MM.1S (cell line): ENCODE measurements around the gene SIRT2.

Experiments
- DNase-seq: peaks from one replicate; pipeline ENCODE4 v3.0.0-alpha.2; 2015
- H2AFZ ChIP-seq: fragments of 300-600 bp; sonication (generic); 2 replicates; pipeline ENCODE4 v1.6.0; 2016; ENCODE audit warnings: antibody characterized with exemption, low read length
- H3F3A ChIP-seq: fragments of 300-600 bp; sonication (generic); 2 replicates; pipeline ENCODE4 v1.6.1; 2016; ENCODE audit warnings: mild to moderate bottlenecking, antibody characterized with exemption, low read length, moderate library complexity, mixed read lengths; ENCODE audit not compliant: insufficient read depth
- H3K27ac ChIP-seq: fragments of 300-600 bp; sonication (generic); 2 replicates; pipeline ENCODE4 v1.5.1; 2016; ENCODE audit warnings: mild to moderate bottlenecking, low read length
- H3K27me3 ChIP-seq: fragments of 300-600 bp; sonication (generic); replicated peaks from 2 replicates; pipeline ENCODE4 v1.6.0; 2016; ENCODE audit warnings: low read length; ENCODE audit not compliant: insufficient read depth
- H3K36me3 ChIP-seq: fragments of 300-600 bp; sonication (generic); replicated peaks from 2 replicates; pipeline ENCODE4 v1.6.1; 2016; ENCODE audit warnings: mild to moderate bottlenecking, low read length, mixed read lengths; ENCODE audit not compliant: insufficient read depth
- H3K4me1 ChIP-seq: fragments of 300-600 bp; sonication (generic); 2 replicates; pipeline ENCODE4 v1.6.1; 2016; ENCODE audit warnings: low read length, mixed read lengths
- H3K4me2 ChIP-seq: fragments of 300-600 bp; sonication (generic); 2 replicates; pipeline ENCODE4 v1.6.0; 2016; ENCODE audit warnings: low read depth, low read length
- H3K4me3 ChIP-seq: fragments of 300-600 bp; sonication (generic); 2 replicates; pipeline ENCODE4 v1.5.1; 2016; ENCODE audit warnings: low read length, mixed read lengths
- H3K79me2 ChIP-seq: fragments of 300-600 bp; sonication (generic); 2 replicates; pipeline ENCODE4 v1.6.1; 2016; ENCODE audit warnings: mixed run types, low read length, mixed read lengths
- H3K9ac ChIP-seq: fragments of 300-600 bp; sonication (generic); 2 replicates; pipeline ENCODE4 v1.6.1; 2016; ENCODE audit warnings: low read length, mixed read lengths
- H3K9me2 ChIP-seq: fragments of 300-600 bp; sonication (generic); replicated peaks from 2 replicates; pipeline ENCODE4 v1.6.1; 2016; ENCODE audit warnings: mild to moderate bottlenecking, low read length, mixed read lengths; ENCODE audit not compliant: insufficient read depth
- H3K9me3 ChIP-seq: fragments of 300-600 bp; sonication (generic); replicated peaks from 2 replicates; pipeline ENCODE4 v1.6.1; 2016; ENCODE audit warnings: mild to moderate bottlenecking, low read length, mixed read lengths; ENCODE audit not compliant: insufficient read depth
- H4K20me1 ChIP-seq: fragments of 300-600 bp; sonication (generic); 2 replicates; pipeline ENCODE4 v1.6.1; 2016; ENCODE audit warnings: mild to moderate bottlenecking, low read length, moderate library complexity, mixed read lengths; ENCODE audit not compliant: insufficient read depth
- CTCF ChIP-seq: fragments of 300-600 bp; sonication (generic); IDR thresholded peaks from 2 replicates; pipeline ENCODE4 v1.5.1; 2016; ENCODE audit warnings: antibody characterized with exemption, low read length, mixed read lengths
- EZH2 ChIP-seq: fragments of 300-600 bp; sonication (generic); optimal IDR thresholded peaks from 2 replicates; pipeline ENCODE3; 2017; ENCODE audit warnings: low read depth, mild to moderate bottlenecking, antibody characterized with exemption, low read length, mixed read lengths
- EZH2phosphoT487 ChIP-seq: fragments of 300-600 bp; sonication (generic); IDR thresholded peaks from 2 replicates; pipeline ENCODE4 v1.6.1; 2018; ENCODE audit warnings: antibody characterized with exemption, low read length

Gene SIRT2

GRCh38 chr19:38918526-38918925 is 19.1 kb upstream of the SIRT2 start:
- H2AFZ ChIP-seq, result no peak overlapping the region

GRCh38 chr19:38917921-38918491 is 18.6 kb upstream of the SIRT2 start:
- no peaks in the 10 kb centered on the region for H3K9me2 ChIP-seq
- TF ChIP-seq EZH2 (no peak), CTCF (no peak), EZH2phosphoT487 (no peak)
- H3K27me3 ChIP-seq, result no peaks in the 10 kb centered on the region
- no peaks in the 10 kb centered on the region for H3K79me2 ChIP-seq
- H3K36me3 ChIP-seq, result no peaks in the 10 kb centered on the region
- no peak overlapping the region for H3K4me3 ChIP-seq
- H3K9me3 ChIP-seq, result no peaks in the 10 kb centered on the region
- no peak overlapping the region for H2AFZ ChIP-seq
- no peaks in the 10 kb centered on the region for H3F3A ChIP-seq
- no peak overlapping the region for H3K4me2 ChIP-seq
- H4K20me1 ChIP-seq, result no peaks in the 10 kb centered on the region
- no peaks in the 10 kb centered on the region for H3K4me1 ChIP-seq
- DNase-seq, result no peak
- H3K9ac ChIP-seq, result no peak overlapping the region
- no peak overlapping the region for H3K27ac ChIP-seq

More at GRCh38 chr19:38918526-38918925, 19.1 kb upstream of the SIRT2 start:
- H3K27me3 ChIP-seq, result no peaks in the 10 kb centered on the region
- no peaks in the 10 kb centered on the region for H3K36me3 ChIP-seq
- H3F3A ChIP-seq, result no peaks in the 10 kb centered on the region
- H3K27ac ChIP-seq, result no peak overlapping the region
- H3K9ac ChIP-seq, result no peak overlapping the region
- no peaks in the 10 kb centered on the region for H3K4me1 ChIP-seq
- H3K79me2 ChIP-seq, result no peaks in the 10 kb centered on the region
- no peak for TF ChIP-seq EZH2phosphoT487
- TF ChIP-seq EZH2, result no peak
- DNase-seq, result no peak
- no peak overlapping the region for H3K4me2 ChIP-seq
- no peak overlapping the region for H3K4me3 ChIP-seq
- no peaks in the 10 kb centered on the region for H3K9me2 ChIP-seq
- no peaks in the 10 kb centered on the region for H3K9me3 ChIP-seq
- H4K20me1 ChIP-seq, result no peaks in the 10 kb centered on the region

- H3K9ac ChIP-seq, result no peak overlapping the region
- no peaks in the 10 kb centered on the region for H3K9me3 ChIP-seq
- no peak overlapping the region for H2AFZ ChIP-seq
- no peaks in the 10 kb centered on the region for H3K79me2 ChIP-seq
- no peaks in the 10 kb centered on the region for H3F3A ChIP-seq
- H3K4me3 ChIP-seq, result no peak overlapping the region
- no peaks in the 10 kb centered on the region for H3K4me1 ChIP-seq
- no peaks in the 10 kb centered on the region for H4K20me1 ChIP-seq
- H3K27ac ChIP-seq, result no peak overlapping the region
- H3K36me3 ChIP-seq, result no peaks in the 10 kb centered on the region
- DNase-seq, result no peak
- TF ChIP-seq EZH2, result no peak
- no peak for TF ChIP-seq CTCF
- no peak for TF ChIP-seq EZH2phosphoT487
- no peaks in the 10 kb centered on the region for H3K27me3 ChIP-seq
- H3K9me2 ChIP-seq, result no peaks in the 10 kb centered on the region
- H3K4me2 ChIP-seq, result no peak overlapping the region
Measured at GRCh38 chr19:38917516-38917915, 18.1 kb upstream of the SIRT2 start.
